Measurements from ENCODE around the gene MMP17.

DNA sequence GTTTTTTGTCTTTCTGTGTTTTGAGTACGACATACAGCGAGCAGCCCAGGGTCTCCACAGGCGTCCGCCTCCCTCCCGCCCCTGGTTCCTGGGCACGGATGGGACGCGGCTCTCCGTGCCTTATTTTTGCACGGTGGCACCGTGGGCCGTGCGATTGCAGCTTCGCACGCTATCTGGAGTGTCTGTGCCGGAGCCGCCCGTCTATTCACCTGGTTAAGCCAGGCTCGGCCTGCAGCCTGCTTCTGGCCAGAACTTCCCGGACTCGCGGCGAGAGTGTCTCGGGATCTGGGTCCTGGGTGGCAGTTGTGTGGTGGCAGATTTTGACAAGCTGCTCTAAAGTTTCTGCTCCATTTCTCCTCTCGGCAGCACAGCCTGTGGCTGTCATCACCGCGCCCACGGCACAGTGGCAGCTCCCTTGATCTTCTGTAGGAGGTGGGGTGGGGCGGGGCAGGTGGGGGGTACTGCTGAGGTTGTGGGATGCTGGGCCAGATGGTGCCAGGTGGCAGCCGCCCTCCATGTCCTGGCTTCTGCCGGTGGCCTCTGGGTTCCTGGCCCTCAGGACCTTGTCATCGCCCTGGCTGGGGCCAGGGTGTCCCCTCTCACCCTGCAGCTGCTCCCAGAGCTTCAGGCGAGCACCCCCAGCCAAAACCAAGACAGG is 2.9 kb downstream of the MMP17 start:
- TF ChIP-seq CTCF (tag by site-specific recombination; IDR thresholded peaks at IDR 0.05) (no peak), ZFP41 (tag by site-specific recombination; IDR thresholded peaks at IDR 0.05; ENCODE audit: borderline replicate concordance) (no peak), ZNF10 (tag by site-specific recombination; IDR thresholded peaks at IDR 0.05) (no peak), ZBTB1 (tag by site-specific recombination; IDR thresholded peaks at IDR 0.05) (no peak), ZNF530 (tag by site-specific recombination; IDR thresholded peaks at IDR 0.05; ENCODE audit: low read depth) (no peak), ZNF366 (tag by site-specific recombination; conservative IDR thresholded peaks at IDR 0.05) (no peak), ZBTB26 (tag by site-specific recombination; optimal IDR thresholded peaks at IDR 0.05) (peak; percentile 56), TCF7L2 (IDR thresholded peaks at IDR 0.05; ENCODE audit: borderline replicate concordance, low read depth, low read length) (no peak)
- TF ChIP-seq, protein P1, sequence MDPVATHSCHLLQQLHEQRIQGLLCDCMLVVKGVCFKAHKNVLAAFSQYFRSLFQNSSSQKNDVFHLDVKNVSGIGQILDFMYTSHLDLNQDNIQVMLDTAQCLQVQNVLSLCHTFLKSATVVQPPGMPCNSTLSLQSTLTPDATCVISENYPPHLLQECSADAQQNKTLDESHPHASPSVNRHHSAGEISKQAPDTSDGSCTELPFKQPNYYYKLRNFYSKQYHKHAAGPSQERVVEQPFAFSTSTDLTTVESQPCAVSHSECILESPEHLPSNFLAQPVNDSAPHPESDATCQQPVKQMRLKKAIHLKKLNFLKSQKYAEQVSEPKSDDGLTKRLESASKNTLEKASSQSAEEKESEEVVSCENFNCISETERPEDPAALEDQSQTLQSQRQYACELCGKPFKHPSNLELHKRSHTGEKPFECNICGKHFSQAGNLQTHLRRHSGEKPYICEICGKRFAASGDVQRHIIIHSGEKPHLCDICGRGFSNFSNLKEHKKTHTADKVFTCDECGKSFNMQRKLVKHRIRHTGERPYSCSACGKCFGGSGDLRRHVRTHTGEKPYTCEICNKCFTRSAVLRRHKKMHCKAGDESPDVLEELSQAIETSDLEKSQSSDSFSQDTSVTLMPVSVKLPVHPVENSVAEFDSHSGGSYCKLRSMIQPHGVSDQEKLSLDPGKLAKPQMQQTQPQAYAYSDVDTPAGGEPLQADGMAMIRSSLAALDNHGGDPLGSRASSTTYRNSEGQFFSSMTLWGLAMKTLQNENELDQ (tag by site-specific recombination; IDR thresholded peaks at IDR 0.05; ENCODE audit: low read depth): no peak
- TF ChIP-seq, protein P2, sequence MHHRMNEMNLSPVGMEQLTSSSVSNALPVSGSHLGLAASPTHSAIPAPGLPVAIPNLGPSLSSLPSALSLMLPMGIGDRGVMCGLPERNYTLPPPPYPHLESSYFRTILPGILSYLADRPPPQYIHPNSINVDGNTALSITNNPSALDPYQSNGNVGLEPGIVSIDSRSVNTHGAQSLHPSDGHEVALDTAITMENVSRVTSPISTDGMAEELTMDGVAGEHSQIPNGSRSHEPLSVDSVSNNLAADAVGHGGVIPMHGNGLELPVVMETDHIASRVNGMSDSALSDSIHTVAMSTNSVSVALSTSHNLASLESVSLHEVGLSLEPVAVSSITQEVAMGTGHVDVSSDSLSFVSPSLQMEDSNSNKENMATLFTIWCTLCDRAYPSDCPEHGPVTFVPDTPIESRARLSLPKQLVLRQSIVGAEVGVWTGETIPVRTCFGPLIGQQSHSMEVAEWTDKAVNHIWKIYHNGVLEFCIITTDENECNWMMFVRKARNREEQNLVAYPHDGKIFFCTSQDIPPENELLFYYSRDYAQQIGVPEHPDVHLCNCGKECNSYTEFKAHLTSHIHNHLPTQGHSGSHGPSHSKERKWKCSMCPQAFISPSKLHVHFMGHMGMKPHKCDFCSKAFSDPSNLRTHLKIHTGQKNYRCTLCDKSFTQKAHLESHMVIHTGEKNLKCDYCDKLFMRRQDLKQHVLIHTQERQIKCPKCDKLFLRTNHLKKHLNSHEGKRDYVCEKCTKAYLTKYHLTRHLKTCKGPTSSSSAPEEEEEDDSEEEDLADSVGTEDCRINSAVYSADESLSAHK (tag by site-specific recombination; IDR thresholded peaks at IDR 0.05): no peak
- TF ChIP-seq, protein P3, sequence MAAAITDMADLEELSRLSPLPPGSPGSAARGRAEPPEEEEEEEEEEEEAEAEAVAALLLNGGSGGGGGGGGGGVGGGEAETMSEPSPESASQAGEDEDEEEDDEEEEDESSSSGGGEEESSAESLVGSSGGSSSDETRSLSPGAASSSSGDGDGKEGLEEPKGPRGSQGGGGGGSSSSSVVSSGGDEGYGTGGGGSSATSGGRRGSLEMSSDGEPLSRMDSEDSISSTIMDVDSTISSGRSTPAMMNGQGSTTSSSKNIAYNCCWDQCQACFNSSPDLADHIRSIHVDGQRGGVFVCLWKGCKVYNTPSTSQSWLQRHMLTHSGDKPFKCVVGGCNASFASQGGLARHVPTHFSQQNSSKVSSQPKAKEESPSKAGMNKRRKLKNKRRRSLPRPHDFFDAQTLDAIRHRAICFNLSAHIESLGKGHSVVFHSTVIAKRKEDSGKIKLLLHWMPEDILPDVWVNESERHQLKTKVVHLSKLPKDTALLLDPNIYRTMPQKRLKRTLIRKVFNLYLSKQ (tag by site-specific recombination; IDR thresholded peaks at IDR 0.05; ENCODE audit: borderline replicate concordance): no peak
